GM19239 (cell line): ENCODE measurements around the gene ITGB5.

Experiments
- DNase-seq: peaks from one replicate; pipeline ENCODE4 v3.0.0; 2011; ENCODE audit warnings: low spot score; ENCODE audit not compliant: insufficient read length
- FAIRE-seq: peaks from 2 replicates; lab custom pipeline; 2011; peaks lifted over from hg19 to GRCh38; lab: Jason Lieb, UNC

ITGB5 gene

DNA sequence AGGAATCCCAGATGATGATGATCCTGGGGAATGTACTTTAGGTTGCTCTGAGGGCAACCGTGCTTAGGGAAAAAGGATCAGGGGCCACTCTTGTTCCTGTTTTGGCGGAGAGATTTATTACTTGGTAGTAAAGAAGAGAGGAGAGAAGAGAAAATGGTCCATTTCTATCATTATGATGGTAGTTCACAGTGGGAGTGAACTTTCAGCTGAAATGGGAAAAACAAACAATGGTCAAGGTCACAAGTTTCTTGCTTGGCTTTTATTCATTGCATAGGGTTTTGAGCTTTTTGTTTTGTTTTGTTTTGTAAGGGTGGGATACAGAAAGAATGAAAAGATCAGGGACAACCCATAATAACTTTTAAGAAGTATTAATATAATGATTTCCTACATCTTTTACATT lies 164.6 kb downstream of the ITGB5 start:
- DNase-seq (no peak), FAIRE-seq (no peak)

DNA sequence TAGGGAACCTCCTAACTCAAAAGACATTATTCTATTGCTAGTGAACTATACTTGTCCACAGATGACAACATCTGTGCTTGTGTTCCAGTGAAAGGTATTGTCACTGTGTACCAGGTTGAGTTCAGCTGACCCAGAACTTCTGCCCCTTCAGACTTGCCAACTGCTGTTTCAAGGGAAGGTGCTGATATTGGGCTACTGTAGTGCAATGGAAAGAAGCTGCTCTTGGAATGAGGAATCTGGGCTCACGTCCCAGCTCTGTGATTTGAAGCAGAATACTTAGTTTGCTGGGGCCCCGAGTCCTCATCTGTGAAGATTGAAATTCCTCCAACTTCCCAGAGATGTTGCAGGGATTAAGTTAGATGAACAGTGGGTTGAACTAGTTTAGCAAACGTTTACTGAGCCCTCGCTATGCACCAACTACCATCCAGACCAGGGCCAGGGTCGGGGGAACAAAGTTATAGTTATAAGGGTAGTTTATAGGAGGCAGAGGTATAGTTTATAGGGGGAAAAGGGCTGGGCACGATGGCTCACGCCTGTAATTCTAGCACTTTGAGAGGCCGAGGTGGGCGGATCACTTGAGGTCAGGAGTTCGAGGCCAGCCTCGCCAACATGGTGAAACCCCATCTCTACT lies 172.8 kb downstream of the ITGB5 start:
- DNase-seq (no peak), FAIRE-seq (no peak)
